Parathyroid adenoma (tissue), 2 donors: ENCODE data around the gene NUDT14.

ENCODE experiments used
- H2AFZ ChIP-seq: fragments of 300-600 bp; sonication (generic); one replicate; pipeline ENCODE4 v1.7.0; 2017; ENCODE audit warnings: antibody characterized with exemption, mild to moderate bottlenecking
- H3K27ac ChIP-seq: fragments of 300-600 bp; sonication (generic); one replicate; pipeline ENCODE4 v1.7.0; 2017
- H3K27me3 ChIP-seq: fragments of 300-600 bp; sonication (generic); one replicate; pipeline ENCODE4 v1.7.0; 2017; ENCODE audit warnings: low read length; ENCODE audit not compliant: control insufficient read depth, insufficient read depth
- H3K36me3 ChIP-seq: fragments of 300-600 bp; sonication (generic); one replicate; pipeline ENCODE4 v1.7.0; 2017; ENCODE audit warnings: low read length; ENCODE audit not compliant: control insufficient read depth, insufficient read depth
- H3K4me1 ChIP-seq: fragments of 300-600 bp; sonication (generic); one replicate; pipeline ENCODE4 v1.7.0; 2017; ENCODE audit warnings: control low read depth
- H3K4me2 ChIP-seq: fragments of 300-600 bp; sonication (generic); one replicate; pipeline ENCODE4 v1.7.0; 2017; ENCODE audit warnings: low read length
- H3K4me3 ChIP-seq: fragments of 300-600 bp; sonication (generic); one replicate; pipeline ENCODE4 v1.7.0; 2017; ENCODE audit warnings: low read depth, low read length
- H3K79me2 ChIP-seq: fragments of 300-600 bp; sonication (generic); one replicate; pipeline ENCODE4 v1.7.0; 2017; ENCODE audit warnings: control low read depth
- H3K9ac ChIP-seq: fragments of 300-600 bp; sonication (generic); one replicate; pipeline ENCODE4 v1.7.0; 2017; ENCODE audit warnings: mild to moderate bottlenecking
- H3K9me3 ChIP-seq: fragments of 300-600 bp; sonication (generic); one replicate; pipeline ENCODE4 v1.7.0; 2017; ENCODE audit warnings: low read length; ENCODE audit not compliant: control insufficient read depth
- TF ChIP-seq, protein P1 (sequence below): fragments of 300-600 bp; sonication (generic); IDR thresholded peaks from one replicate; pipeline ENCODE4 v1.7.0; 2017; ENCODE audit warnings: antibody characterized with exemption, mild to moderate bottlenecking
- donor health status: primary hyperparathyroidism.

Gene NUDT14

DNA sequence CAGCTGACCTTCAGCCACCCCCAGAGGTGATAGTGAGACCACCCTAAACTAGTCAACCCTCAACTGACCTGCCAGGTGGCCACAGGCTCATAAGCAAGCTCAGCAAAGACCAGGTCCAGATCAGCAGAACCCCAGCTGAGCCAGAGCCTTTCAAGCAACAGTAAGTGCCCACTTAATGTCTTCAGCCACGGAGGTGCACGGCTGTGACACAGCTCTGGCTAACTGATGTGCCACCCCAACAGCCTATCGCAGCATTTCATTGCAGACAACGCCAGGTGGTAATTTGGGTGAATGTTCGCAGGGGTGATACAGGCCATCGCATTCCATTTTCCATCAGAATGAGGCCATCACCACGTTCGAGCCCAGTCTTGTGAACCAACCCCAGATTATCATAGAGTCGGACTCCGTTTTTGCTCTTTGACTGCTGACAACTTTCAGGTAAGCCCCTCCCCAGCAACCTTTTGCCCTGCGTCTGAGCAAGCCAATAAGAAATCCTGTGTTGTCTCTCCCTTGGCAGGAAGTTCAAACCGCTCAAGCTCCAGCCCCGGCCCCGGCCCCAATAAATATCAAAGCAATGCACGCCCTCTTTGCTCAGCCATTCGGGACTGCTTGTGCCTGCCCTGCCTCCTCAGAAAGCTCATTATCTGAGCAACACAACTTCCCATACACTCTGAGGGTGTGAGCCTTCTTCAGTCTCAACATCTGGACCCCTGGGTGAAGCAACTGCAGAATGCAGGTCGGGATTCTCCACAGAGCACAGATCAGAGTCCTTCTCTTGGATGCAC is 56.9 kb downstream of the NUDT14 start:
- Histone ChIP-seq H3K36me3 (no peaks in the 10 kb centered on the region), H3K4me3 (no peak overlapping the region), H3K4me1 (no peaks in the 10 kb centered on the region), H3K9ac (no peak overlapping the region), H3K9me3 (no peaks in the 10 kb centered on the region), H2AFZ (no peak overlapping the region), H3K27ac (no peak overlapping the region), H3K27me3 (no peaks in the 10 kb centered on the region), H3K4me2 (no peak overlapping the region), H3K79me2 (no peaks in the 10 kb centered on the region)
- TF ChIP-seq, protein P1, sequence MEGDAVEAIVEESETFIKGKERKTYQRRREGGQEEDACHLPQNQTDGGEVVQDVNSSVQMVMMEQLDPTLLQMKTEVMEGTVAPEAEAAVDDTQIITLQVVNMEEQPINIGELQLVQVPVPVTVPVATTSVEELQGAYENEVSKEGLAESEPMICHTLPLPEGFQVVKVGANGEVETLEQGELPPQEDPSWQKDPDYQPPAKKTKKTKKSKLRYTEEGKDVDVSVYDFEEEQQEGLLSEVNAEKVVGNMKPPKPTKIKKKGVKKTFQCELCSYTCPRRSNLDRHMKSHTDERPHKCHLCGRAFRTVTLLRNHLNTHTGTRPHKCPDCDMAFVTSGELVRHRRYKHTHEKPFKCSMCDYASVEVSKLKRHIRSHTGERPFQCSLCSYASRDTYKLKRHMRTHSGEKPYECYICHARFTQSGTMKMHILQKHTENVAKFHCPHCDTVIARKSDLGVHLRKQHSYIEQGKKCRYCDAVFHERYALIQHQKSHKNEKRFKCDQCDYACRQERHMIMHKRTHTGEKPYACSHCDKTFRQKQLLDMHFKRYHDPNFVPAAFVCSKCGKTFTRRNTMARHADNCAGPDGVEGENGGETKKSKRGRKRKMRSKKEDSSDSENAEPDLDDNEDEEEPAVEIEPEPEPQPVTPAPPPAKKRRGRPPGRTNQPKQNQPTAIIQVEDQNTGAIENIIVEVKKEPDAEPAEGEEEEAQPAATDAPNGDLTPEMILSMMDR = no peak

DNA sequence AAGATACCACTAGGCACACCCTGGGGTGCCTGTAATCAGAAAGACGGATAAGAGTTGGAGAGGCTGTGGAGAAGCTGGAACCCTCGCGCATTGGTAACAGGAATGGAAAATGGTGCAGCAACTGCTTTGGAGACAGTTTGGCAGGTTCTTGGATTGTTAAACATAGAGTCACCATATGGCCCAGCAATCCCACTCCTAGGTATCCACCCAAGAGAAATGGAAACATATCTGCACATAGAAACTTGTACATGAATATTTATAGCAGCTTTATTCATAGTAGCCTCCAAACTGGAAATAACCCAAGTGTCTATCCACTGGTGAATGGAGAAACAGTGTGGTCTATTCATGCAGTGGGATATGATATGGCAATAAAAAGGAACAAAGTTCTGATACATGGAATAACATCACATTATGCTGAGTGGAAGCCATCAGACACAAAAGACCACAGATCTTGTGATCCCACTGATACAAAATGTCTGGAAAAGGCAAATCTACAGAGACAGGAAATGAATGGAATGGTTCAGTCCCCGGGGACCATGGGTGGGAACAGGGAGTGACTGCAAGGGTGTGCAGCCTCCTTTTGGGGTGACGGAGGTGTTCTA is 57.9 kb downstream of the NUDT14 start:
- no peak overlapping the region for H3K4me2 ChIP-seq
- no peaks in the 10 kb centered on the region for H3K27me3 ChIP-seq
- H3K79me2 ChIP-seq = no peaks in the 10 kb centered on the region
- no peak overlapping the region for H3K27ac ChIP-seq
- TF ChIP-seq, protein P1 = no peak
- no peak overlapping the region for H3K9ac ChIP-seq
- H3K4me1 ChIP-seq = no peaks in the 10 kb centered on the region
- H3K9me3 ChIP-seq = no peaks in the 10 kb centered on the region
- no peaks in the 10 kb centered on the region for H3K36me3 ChIP-seq
- no peak overlapping the region for H3K4me3 ChIP-seq
- H2AFZ ChIP-seq = no peak overlapping the region
